HCT116 (cell line): ENCODE results near the gene CDKAL1. TPM values are rescaled to one million over a fixed set of nuclear protein-coding genes. Genes with fewer than 3 reads are reported as not detected.

Experiments
- ATAC-seq: fragments of 200-7000 bp; cut with Tn5 transposase; 2 replicates; pipeline ENCODE4 v1.9.1; 2020; ENCODE audit warnings: mild to moderate bottlenecking, moderate library complexity
- BruUV-seq: library from RNA; stranded (reverse); fragments of 400-500 nt; replicated peaks from 2 replicates; lab custom pipeline; 2021; lab: Mats Ljungman, UMichigan
- CTCF ChIA-PET: fragments of 300-600 bp; sonication (Branson Sonifier 250); formaldehyde crosslinking; loops from one replicate; lab custom pipeline; 2021; ENCODE audit warnings: antibody characterized with exemption; lab: Charles Lee
- POLR2A ChIA-PET: fragments of 300-600, 350-600 bp; sonication (Branson Sonifier 250); formaldehyde crosslinking; loops from one replicate; lab custom pipeline; 2021; ENCODE audit warnings: antibody characterized with exemption; lab: Charles Lee
- RAD21 ChIA-PET, 2 experiments: fragments of 300-600 bp; sonication (Branson Sonifier 250); formaldehyde crosslinking; loops; one replicate each; lab custom pipeline; 2023; ENCODE audit warnings: low total read pairs in 2 of 2; ENCODE audit not compliant: uncharacterized antibody in 2 of 2, unreplicated experiment in 2 of 2, low non-redundant PET in 1 of 2; lab: Charles Lee
- DNase-seq: peaks from one replicate; pipeline ENCODE4 v3.0.0-alpha.2; 2010; ENCODE audit warnings: low read depth, low spot score
- H2AFZ ChIP-seq: fragments of 200-600 bp; shearing (Covaris generic), sonication (generic); 2 replicates; pipeline ENCODE4 v1.6.1; 2017; ENCODE audit warnings: low read depth, mixed run types, mixed read lengths, antibody characterized with exemption, low read length; ENCODE audit not compliant: poor library complexity, severe bottlenecking
- H3K27ac ChIP-seq: 2 replicates; pipeline ENCODE4 v1.5.1; 2012; ENCODE audit warnings: low read depth, low read length
- H3K27me3 ChIP-seq: fragments of 200-600 bp; sonication (generic); 2 replicates; pipeline ENCODE4 v1.6.1; 2016; ENCODE audit warnings: mixed run types, low read length, mixed read lengths; ENCODE audit not compliant: insufficient read depth
- H3K36me3 ChIP-seq, 2 experiments: fragments of 200-500 bp in 1 of 2; fragments of 200-600 bp in 1 of 2; sonication (Bioruptor generic) in 1 of 2; sonication (generic) in 1 of 2; 2 replicates each; pipeline versions ENCODE4 v1.5.1 to v1.6.1; 2014 to 2016; ENCODE audit warnings: low read length in 2 of 2, inconsistent platforms in 1 of 2, mixed read lengths in 1 of 2, mixed run types in 1 of 2; ENCODE audit not compliant: insufficient read depth in 2 of 2, control insufficient read depth in 1 of 2
- H3K4me1 ChIP-seq, 2 experiments: fragments of 200-600 bp in 1 of 2; sonication (generic) in 1 of 2; 2 replicates each; pipeline versions ENCODE4 v1.5.1 to v1.6.1; 2012 to 2017; ENCODE audit warnings: low read length in 2 of 2, inconsistent platforms in 1 of 2, mild to moderate bottlenecking in 1 of 2, mixed read lengths in 1 of 2, mixed run types in 1 of 2, moderate library complexity in 1 of 2; ENCODE audit not compliant: insufficient read depth in 2 of 2, control insufficient read depth in 1 of 2
- H3K4me2 ChIP-seq: fragments of 200-600 bp; sonication (generic); 2 replicates; pipeline ENCODE4 v1.6.1; 2017; ENCODE audit warnings: mixed run types, low read length, mixed read lengths
- H3K4me3 ChIP-seq, 2 experiments: fragments of 200-600 bp in 1 of 2; sonication (generic) in 1 of 2; replicated peaks in 1 of 2; 2 replicates each; pipeline ENCODE4 v1.5.1; 2011 to 2016; ENCODE audit warnings: low read length in 2 of 2, control low read depth in 1 of 2, low read depth in 1 of 2, mild to moderate bottlenecking in 1 of 2, mixed read lengths in 1 of 2, mixed run types in 1 of 2
- H3K79me2 ChIP-seq: fragments of 200-600 bp; sonication (generic); 2 replicates; pipeline ENCODE4 v1.6.1; 2017; ENCODE audit warnings: mild to moderate bottlenecking, mixed run types, low read length, moderate library complexity, mixed read lengths; ENCODE audit not compliant: insufficient read depth
- H3K9ac ChIP-seq: fragments of 200-600 bp; sonication (generic); 2 replicates; pipeline ENCODE4 v1.6.1; 2016; ENCODE audit warnings: low read length, mixed read lengths
- H3K9me2 ChIP-seq: fragments of 200-600 bp; sonication (generic), shearing (Covaris generic); 2 replicates; pipeline ENCODE4 v1.6.1; 2017; ENCODE audit warnings: mixed run types, mild to moderate bottlenecking, moderate library complexity; ENCODE audit not compliant: insufficient read depth
- H3K9me3 ChIP-seq, 2 experiments: fragments of 200-500 bp in 1 of 2; fragments of 200-600 bp in 1 of 2; sonication (Bioruptor generic) in 1 of 2; sonication (generic) in 1 of 2; 2 replicates each; pipeline ENCODE4 v1.6.1; 2014 to 2017; ENCODE audit warnings: low read length in 2 of 2, mixed read lengths in 2 of 2, inconsistent platforms in 1 of 2, low read depth in 1 of 2, mild to moderate bottlenecking in 1 of 2, mixed run types in 1 of 2, moderate library complexity in 1 of 2; ENCODE audit not compliant: control insufficient read depth in 1 of 2, insufficient read depth in 1 of 2
- H4K20me1 ChIP-seq: fragments of 200-600 bp; sonication (generic), shearing (Covaris generic); 2 replicates; pipeline ENCODE4 v1.6.1; 2017; ENCODE audit warnings: mixed run types, mild to moderate bottlenecking, moderate library complexity; ENCODE audit not compliant: insufficient read depth
- ATF3 ChIP-seq: IDR thresholded peaks from 2 replicates; pipeline ENCODE4 v1.6.1; 2012
- CBX3 ChIP-seq: IDR thresholded peaks from 2 replicates; pipeline ENCODE4 v1.6.1; 2012; ENCODE audit warnings: low read depth
- CEBPB ChIP-seq: IDR thresholded peaks from 2 replicates; pipeline ENCODE4 v1.6.1; 2012; ENCODE audit warnings: low read depth
- CTCF ChIP-seq, 3 experiments: fragments of 200-600 bp in 1 of 3; sonication (generic) in 1 of 3; IDR thresholded peaks in 2 of 3; conservative IDR thresholded peaks in 1 of 3; 2 replicates each; pipeline ENCODE4 v1.5.1; 2012 to 2017; ENCODE audit warnings: low read depth in 2 of 3, low read length in 2 of 3, antibody characterized with exemption in 1 of 3, borderline replicate concordance in 1 of 3, control low read depth in 1 of 3, mild to moderate bottlenecking in 1 of 3, mixed read lengths in 1 of 3, mixed run types in 1 of 3, moderate library complexity in 1 of 3; ENCODE audit not compliant: insufficient read depth in 1 of 3
- ELF1 ChIP-seq: IDR thresholded peaks from 2 replicates; pipeline ENCODE4 v1.6.1; 2012; ENCODE audit warnings: low read depth, borderline replicate concordance
- EZH2 ChIP-seq: fragments of 200-600 bp; sonication (generic); IDR thresholded peaks from 2 replicates; pipeline ENCODE4 v1.6.1; 2017; ENCODE audit warnings: antibody characterized with exemption, mixed run types
- EZH2phosphoT487 ChIP-seq: fragments of 200-600 bp; IDR thresholded peaks from 2 replicates; pipeline ENCODE4 v1.6.1; 2018; ENCODE audit warnings: antibody characterized with exemption, borderline replicate concordance
- POLR2AphosphoS5 ChIP-seq: IDR thresholded peaks from 2 replicates; pipeline ENCODE4 v1.6.1; 2011; ENCODE audit warnings: mild to moderate bottlenecking, low read depth, low read length, moderate library complexity
- RAD21 ChIP-seq: IDR thresholded peaks from 2 replicates; pipeline ENCODE4 v1.6.1; 2012; ENCODE audit warnings: low read depth, mild to moderate bottlenecking
- SRF ChIP-seq: IDR thresholded peaks from 2 replicates; pipeline ENCODE4 v1.6.1; 2012; ENCODE audit warnings: low read depth
- ZBTB33 ChIP-seq: IDR thresholded peaks from 2 replicates; pipeline ENCODE4 v1.6.1; 2011; ENCODE audit warnings: mild to moderate bottlenecking, low read length, moderate library complexity; ENCODE audit not compliant: insufficient replicate concordance; ENCODE audit errors: extremely low read depth
- ZFX ChIP-seq: fragments of 450-650 bp; IDR thresholded peaks from 2 replicates; pipeline ENCODE4 v1.6.1; 2017
- intact Hi-C: fragments of 100-400 bp; cut with micrococcal nuclease; formaldehyde crosslinking; loops from 2 replicates; pipeline ENCODE4 v1.10.0; 2022
- total RNA-seq: library from RNA; stranded (reverse); gene quantifications from one replicate; pipeline ENCODE4 v1.2.1, GENCODE V29; 2021; ENCODE audit not compliant: unreplicated experiment

Gene CDKAL1
- total RNA-seq, 1 experiment from 2014 or later: 14.9 TPM

- Histone ChIP-seq H3K27me3 (no peaks in the 10 kb centered on the region), H3K9me3 (peaks cover 0 to 9% of the 10 kb centered on the region in 2 experiments; a peak in 1 of 4 replicates), H2AFZ (no peak overlapping the region), H4K20me1 (no peaks in the 10 kb centered on the region), H3K27ac (no peak overlapping the region)
- 0 out of 2 replicates have a peak, but pooled peaks have one; percentile 48 for TF ChIP-seq CBX3
- TF ChIP-seq ATF3: no peak
- TF ChIP-seq SRF: no peak
- TF ChIP-seq ZBTB33: no peak
- no peak for TF ChIP-seq EZH2
- TF ChIP-seq, all 23 proteins: peak for 1
- BruUV-seq: no TSS peak
- RAD21 ChIA-PET: no interaction called here
- Histone ChIP-seq H3K4me3 (no peak overlapping the region), H3K36me3 (no peaks in the 10 kb centered on the region), H3K4me2 (no peak overlapping the region), H3K9me2 (no peaks in the 10 kb centered on the region), H3K4me1 (peaks cover 0 to 8% of the 10 kb centered on the region in 2 experiments; a peak in 2 of 4 replicates), H3K79me2 (0 out of 2 replicates have a peak, but pooled peaks cover 3% of the 10 kb centered on the region), H3K9ac (no peak overlapping the region)
- CTCF ChIA-PET: no interaction called here
- intact Hi-C loops: no loop called here
- DNase-seq (no peak), ATAC-seq (no peak)
- POLR2A ChIA-PET: no interaction called here
Observed at GRCh38 chr6:20943040-20943627, 408.9 kb downstream of the CDKAL1 start.

GRCh38 chr6:20943922-20944321 lies 409.7 kb downstream of the CDKAL1 start:
- H3K9me2 ChIP-seq: no peaks in the 10 kb centered on the region
- H2AFZ ChIP-seq: no peak overlapping the region
- intact Hi-C loops: no loop called here
- no peak overlapping the region for H3K27ac ChIP-seq
- H3K27me3 ChIP-seq: no peaks in the 10 kb centered on the region
- POLR2A ChIA-PET: no interaction called here
- RAD21 ChIA-PET: no interaction called here
- H3K4me2 ChIP-seq: no peak overlapping the region
- H3K79me2 ChIP-seq: 0 out of 2 replicates have a peak, but pooled peaks cover 3% of the 10 kb centered on the region
- BruUV-seq: no TSS peak
- H3K9ac ChIP-seq: no peak overlapping the region
- H3K4me3 ChIP-seq: no peak overlapping the region
- no peaks in the 10 kb centered on the region for H4K20me1 ChIP-seq
- DNase-seq: no peak
- CTCF ChIA-PET: no interaction called here
- no peak for ATAC-seq
- H3K36me3 ChIP-seq: no peaks in the 10 kb centered on the region
- peaks cover 0 to 9% of the 10 kb centered on the region in 2 experiments; a peak in 1 of 4 replicates for H3K9me3 ChIP-seq
- H3K4me1 ChIP-seq: peaks cover 0 to 8% of the 10 kb centered on the region in 2 experiments; a peak in 2 of 4 replicates
- TF ChIP-seq CEBPB (no peak), CTCF (IDR thresholded peaks at IDR 0.05 in 2 of 3, conservative IDR thresholded peaks at IDR 0.05 in 1 of 3; ENCODE audit: borderline replicate concordance in 1 of 3, insufficient read depth in 1 of 3, low read depth in 2 of 3, low read length in 2 of 3) (no peak), EZH2 (no peak), ZBTB33 (no peak), ATF3 (no peak), EZH2phosphoT487 (no peak), ELF1 (no peak), RAD21 (no peak), POLR2AphosphoS5 (no peak), ZFX (no peak)
